ENCODE results near the gene PTH1R. TPM values are rescaled to one million over a fixed set of nuclear protein-coding genes. Genes with fewer than 3 reads are reported as not detected.
A peak's percentile ranks its signal among the peaks of the same experiment; 100 is the strongest.

The PTH1R gene
- total RNA-seq, 1 donor from 2014 or later, result 36.4 TPM

- Mint-ChIP-seq H3K27ac (no peak overlapping the region), H3K36me3 (no peaks in the 10 kb centered on the region), H3K9me3 (no peaks in the 10 kb centered on the region), H3K27me3 (ENCODE audit: low read depth) (peaks cover 49% of the 10 kb centered on the region), H3K4me3 (peak overlapping the region; percentile 70), H3K4me1 (peaks cover 46% of the 10 kb centered on the region)
- no peak for TF ChIP-seq CTCF (IDR thresholded peaks at IDR 0.05; ENCODE audit: unreplicated experiment)
- no peak for DNase-seq (ENCODE audit: low spot score in 2 of 2, unreplicated experiment in 2 of 2)
These were observed 3.5 kb downstream of the PTH1R start for GRCh38 chr3:46880884-46881595.

DNA sequence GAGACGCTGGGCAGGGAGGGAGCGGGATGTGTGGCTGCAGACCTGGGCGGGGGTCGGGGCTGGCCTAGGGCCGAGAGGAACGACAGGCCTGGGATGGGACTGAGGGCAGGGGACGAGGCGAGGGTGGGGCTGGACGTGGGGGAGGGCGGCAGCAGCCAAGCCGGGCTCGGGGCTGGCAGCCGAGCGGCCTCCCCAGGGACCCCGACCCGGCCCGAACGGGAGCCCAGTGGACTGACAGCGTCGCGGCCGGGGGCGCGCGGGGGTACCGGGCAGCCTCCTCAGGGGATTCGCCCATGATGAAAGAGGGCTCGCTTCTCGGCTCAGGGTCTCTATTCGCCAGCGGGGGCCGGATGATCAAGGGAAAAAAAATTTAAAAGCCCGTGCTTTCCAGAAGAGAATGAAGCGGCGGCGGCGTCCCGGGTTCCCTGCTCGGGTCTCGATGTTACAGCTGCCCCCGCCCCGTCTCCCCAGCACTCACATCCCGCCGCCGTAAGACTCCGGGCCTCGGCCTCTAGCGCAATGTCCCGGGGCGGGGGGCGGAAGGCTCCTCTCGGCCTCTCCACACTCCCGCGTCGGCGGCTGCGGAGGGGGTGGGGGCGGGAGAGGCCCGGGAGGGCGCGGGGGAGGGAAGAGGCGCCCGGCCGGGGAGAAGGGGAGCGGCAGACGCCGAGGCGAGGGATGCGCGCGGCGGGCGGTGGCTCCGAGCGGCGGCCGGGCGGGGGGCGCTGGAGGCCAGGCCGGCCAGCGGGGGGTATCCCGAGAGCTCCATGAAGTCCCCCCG is 4.3 kb downstream of the PTH1R start:
- TF ChIP-seq CTCF (IDR thresholded peaks at IDR 0.05; ENCODE audit: unreplicated experiment), result no peak
- Mint-ChIP-seq H3K4me1 (peaks cover 46% of the 10 kb centered on the region), H3K4me3 (peak overlapping the region; percentile 70), H3K9me3 (no peaks in the 10 kb centered on the region), H3K27me3 (ENCODE audit: low read depth) (peaks cover 49% of the 10 kb centered on the region), H3K27ac (no peak overlapping the region), H3K36me3 (no peaks in the 10 kb centered on the region)
- DNase-seq (ENCODE audit: low spot score in 2 of 2, unreplicated experiment in 2 of 2), result peak; percentile 36 to 60

DNA sequence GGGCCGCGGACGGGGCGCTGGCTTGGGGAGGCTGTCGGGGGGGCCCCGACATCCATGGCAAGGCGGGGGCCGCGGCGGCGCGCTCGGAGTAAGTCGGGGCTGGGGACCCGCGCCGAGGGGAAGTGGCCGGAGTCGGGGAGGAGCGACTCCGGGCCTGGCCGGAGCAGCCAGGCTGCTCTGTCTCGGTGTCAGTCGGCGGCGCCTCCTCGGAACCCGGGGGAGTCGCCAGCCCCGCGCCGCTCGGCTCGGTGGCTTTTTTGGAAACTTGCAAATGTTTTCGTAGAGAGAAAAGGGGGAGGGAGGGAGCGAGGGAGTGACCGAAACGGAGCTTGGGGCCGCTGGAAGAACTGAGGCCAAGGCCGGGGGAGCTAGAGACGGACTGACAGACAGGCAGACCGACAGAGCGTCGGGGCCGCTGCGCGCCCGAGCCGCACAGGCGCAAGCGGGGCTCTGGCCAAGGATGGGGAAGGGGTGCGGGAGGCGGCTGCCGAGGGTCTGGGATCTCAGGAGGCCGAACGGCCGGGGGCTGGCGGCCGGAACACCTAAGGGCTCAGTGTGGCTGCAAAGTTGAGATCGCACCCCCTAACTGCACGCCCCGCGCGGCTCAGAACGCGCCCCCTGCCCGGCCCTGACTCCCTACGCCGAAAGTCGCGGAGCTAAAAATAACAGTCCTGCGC is 5.0 kb downstream of the PTH1R start:
- Mint-ChIP-seq H3K36me3 (no peaks in the 10 kb centered on the region), H3K9me3 (no peaks in the 10 kb centered on the region), H3K27ac (peak overlapping the region; percentile 75), H3K27me3 (ENCODE audit: low read depth) (peaks cover 49% of the 10 kb centered on the region), H3K4me1 (peaks cover 46% of the 10 kb centered on the region), H3K4me3 (peak overlapping the region; percentile 79)
- DNase-seq (ENCODE audit: low spot score in 2 of 2, unreplicated experiment in 2 of 2), result peak in 1 of 2 experiments; percentile 58
- TF ChIP-seq CTCF (IDR thresholded peaks at IDR 0.05; ENCODE audit: unreplicated experiment), result no peak

GRCh38 chr3:46883054-46883829 is 5.7 kb downstream of the PTH1R start:
- Mint-ChIP-seq H3K27me3 (ENCODE audit: low read depth) (peaks cover 49% of the 10 kb centered on the region), H3K4me3 (peak overlapping the region; percentile 79), H3K4me1 (peaks cover 45% of the 10 kb centered on the region), H3K36me3 (no peaks in the 10 kb centered on the region), H3K27ac (no peak overlapping the region), H3K9me3 (no peaks in the 10 kb centered on the region)
- no peak for TF ChIP-seq CTCF (IDR thresholded peaks at IDR 0.05; ENCODE audit: unreplicated experiment)
- DNase-seq (ENCODE audit: low spot score in 2 of 2, unreplicated experiment in 2 of 2), result peak in 1 of 2 experiments; percentile 56

DNA sequence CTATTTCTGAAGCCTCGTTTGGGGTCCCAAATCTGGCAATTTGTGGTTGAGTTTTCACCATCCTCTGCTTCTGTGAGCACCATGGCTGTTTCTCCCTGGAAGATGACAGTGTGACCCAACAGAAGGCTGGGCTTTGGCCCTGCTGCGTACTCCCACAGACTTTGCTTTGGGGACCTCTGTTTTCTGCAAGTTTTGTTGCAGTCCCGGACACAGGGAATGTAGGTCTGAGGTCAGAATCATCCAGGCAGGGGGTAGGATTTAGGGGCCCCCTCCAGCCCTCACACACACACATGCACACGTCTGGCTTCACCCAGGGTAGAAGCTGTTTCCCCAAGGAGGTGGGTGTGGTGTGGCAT is 6.3 kb downstream of the PTH1R start:
- no peaks in the 10 kb centered on the region for H3K36me3 Mint-ChIP-seq
- peak overlapping the region; percentile 23 for H3K27ac Mint-ChIP-seq
- H3K9me3 Mint-ChIP-seq, result no peaks in the 10 kb centered on the region
- peak overlapping the region; percentile 72 for H3K4me3 Mint-ChIP-seq
- peaks cover 51% of the 10 kb centered on the region for H3K27me3 Mint-ChIP-seq (ENCODE audit: low read depth)
- no peak for TF ChIP-seq CTCF (IDR thresholded peaks at IDR 0.05; ENCODE audit: unreplicated experiment)
- DNase-seq (ENCODE audit: low spot score in 2 of 2, unreplicated experiment in 2 of 2), result no peak
- peaks cover 41% of the 10 kb centered on the region for H3K4me1 Mint-ChIP-seq

All from mesothelial cell of epicardium (in vitro differentiated cells).